GM12878 (cell line): ENCODE measurements around the gene AMDHD2. TPM values are rescaled to one million over a fixed set of nuclear protein-coding genes. Genes with fewer than 3 reads are reported as not detected.

Source experiments
- ATAC-seq: fragments of 200-7000 bp; cut with Tn5 transposase; 3 replicates; pipeline ENCODE4 v1.9.1; 2020; ENCODE audit warnings: mild to moderate bottlenecking, moderate library complexity
- BruUV-seq: library from RNA; stranded (reverse); fragments of 400-500 nt; replicated peaks from 2 replicates; lab custom pipeline; 2021; lab: Mats Ljungman, UMichigan
- CTCF ChIA-PET: fragments of 300-600 bp; sonication (Branson Sonifier 250); formaldehyde crosslinking; extraction: SDS; loops from one replicate; lab custom pipeline; 2021; ENCODE audit warnings: inconsistent platforms; lab: Yijun Ruan, JAX
- POLR2A ChIA-PET: fragments of 350-600 bp; formaldehyde crosslinking; extraction: SDS; loops from one replicate; lab custom pipeline; 2021; ENCODE audit warnings: inconsistent platforms; lab: Charles Lee
- RAD21 ChIA-PET: fragments of 300-600 bp; sonication (Branson Sonifier 250); formaldehyde crosslinking; loops from one replicate; lab custom pipeline; 2023; ENCODE audit warnings: antibody characterized with exemption; ENCODE audit not compliant: unreplicated experiment; lab: Charles Lee
- SMC1A ChIA-PET: fragments of 300-600 bp; sonication (Branson Sonifier 250); formaldehyde crosslinking; loops from one replicate; lab custom pipeline; 2023; ENCODE audit not compliant: unreplicated experiment, uncharacterized antibody; lab: Charles Lee
- DNase-seq: peaks from one replicate; pipeline ENCODE4 v3.0.0-alpha.2; 2011; ENCODE audit warnings: low read depth, low spot score
- FAIRE-seq: peaks from 3 replicates; lab custom pipeline; 2011; peaks lifted over from hg19 to GRCh38; lab: Jason Lieb, UNC
- H2AFZ ChIP-seq: 2 replicates; pipeline ENCODE4 v1.6.0; 2011; ENCODE audit warnings: low read depth, low read length, control low read depth; ENCODE audit not compliant: control insufficient read depth
- H3K27ac ChIP-seq: 2 replicates; pipeline ENCODE4 v1.5.1; 2011; ENCODE audit warnings: control low read depth; ENCODE audit not compliant: control insufficient read depth, insufficient read depth
- H3K27me3 ChIP-seq, 2 experiments: replicated peaks in 1 of 2; 2 replicates each; pipeline versions ENCODE4 v1.6.0 to v1.6.1; 2011; ENCODE audit warnings: low read length in 1 of 2; ENCODE audit not compliant: control insufficient read depth in 2 of 2, insufficient read depth in 2 of 2
- H3K36me3 ChIP-seq, 2 experiments: 2 replicates each; pipeline ENCODE4 v1.5.1; 2011; ENCODE audit warnings: low read length in 1 of 2; ENCODE audit not compliant: control insufficient read depth in 2 of 2, insufficient read depth in 2 of 2
- H3K4me1 ChIP-seq: 2 replicates; pipeline ENCODE4 v1.6.1; 2011; ENCODE audit warnings: mild to moderate bottlenecking, low read length, moderate library complexity, mixed read lengths; ENCODE audit not compliant: control insufficient read depth, insufficient read depth
- H3K4me2 ChIP-seq: 2 replicates; pipeline ENCODE4 v1.6.0; 2011; ENCODE audit warnings: control low read depth; ENCODE audit not compliant: control insufficient read depth, insufficient read depth
- H3K4me3 ChIP-seq: fragments of 200-600 bp; sonication (generic); 2 replicates; pipeline ENCODE4 v1.5.1; 2016
- H3K79me2 ChIP-seq: 2 replicates; pipeline ENCODE4 v1.6.0; 2011; ENCODE audit warnings: low read length; ENCODE audit not compliant: control insufficient read depth, insufficient read depth
- H3K9ac ChIP-seq: 2 replicates; pipeline ENCODE4 v1.8.0; 2011; ENCODE audit warnings: low read length, control low read depth, mixed read lengths; ENCODE audit not compliant: control insufficient read depth, insufficient read depth
- H3K9me3 ChIP-seq: replicated peaks from 3 replicates; pipeline ENCODE4 v1.5.1; 2011; ENCODE audit warnings: mild to moderate bottlenecking, low read length; ENCODE audit not compliant: control insufficient read depth, insufficient read depth
- H4K20me1 ChIP-seq: 2 replicates; pipeline ENCODE4 v1.6.0; 2011; ENCODE audit not compliant: control insufficient read depth, insufficient read depth
- BMI1 ChIP-seq: fragments of 450-650 bp; IDR thresholded peaks from 2 replicates; pipeline ENCODE4 v1.6.1; 2016; ENCODE audit warnings: mild to moderate bottlenecking, moderate library complexity, borderline replicate concordance
- CBX5 ChIP-seq: sonication (generic); IDR thresholded peaks from 2 replicates; pipeline ENCODE4 v1.6.1; 2016; ENCODE audit warnings: low read depth, moderate library complexity, mild to moderate bottlenecking, inconsistent platforms
- CEBPB ChIP-seq, 2 experiments: fragments of 150-350 bp in 1 of 2; IDR thresholded peaks; 2 replicates each; pipeline ENCODE4 v1.6.1; 2012 to 2014; ENCODE audit warnings: low read depth in 2 of 2, low read length in 2 of 2, borderline replicate concordance in 1 of 2, inconsistent platforms in 1 of 2
- HDGF ChIP-seq: fragments of 450-650 bp; IDR thresholded peaks from 2 replicates; pipeline ENCODE4 v1.6.1; 2016; ENCODE audit warnings: antibody characterized with exemption
- NR2C1 ChIP-seq: fragments of 450-650 bp; IDR thresholded peaks from 2 replicates; pipeline ENCODE4 v1.6.1; 2017; ENCODE audit warnings: antibody characterized with exemption, mild to moderate bottlenecking, moderate library complexity
- RFX5 ChIP-seq: IDR thresholded peaks from 2 replicates; pipeline ENCODE4 v1.6.1; 2011; ENCODE audit warnings: low read depth, low read length, improper control_type of control experiment
- WGBS: methylation state at CpG from one replicate; pipeline ENCODE4 v1.1.6; 2016; ENCODE audit warnings: low lambda C conversion rate; ENCODE audit not compliant: insufficient replicate concordance, insufficient coverage; ENCODE audit errors: missing lambda C conversion rate; 5-methylcytosine and 5-hydroxymethylcytosine counted together
- in situ Hi-C: fragments of 300-500 bp; cut with MboI; formaldehyde crosslinking; loops from 9 replicates; pipeline ENCODE4 v1.14.3; 2018; ENCODE audit warnings: mixed read lengths
- intact Hi-C: fragments of 100-400 bp; cut with micrococcal nuclease; formaldehyde crosslinking; loops from one replicate; pipeline ENCODE4 v1.14.2; 2022; ENCODE audit not compliant: unreplicated experiment
- polyA plus RNA-seq, 11 experiments: library from polyadenylated mRNA; depleted of rRNA in 4 of 11; unstranded in 6 of 11; stranded (reverse) in 5 of 11; fragments of >200 nt; fragmentation: Nextera tagmentation in 4 of 11; fragmentation: Illumina TruSeq in 1 of 11; extraction: Ambion mirVana in 4 of 11; extraction: Trizol in 1 of 11; gene quantifications; 1 replicate in 1 of 11; 2 replicates in 10 of 11; pipeline versions ENCODE4 v1.2.1 to v1.2.3, GENCODE V29; 2011 to 2016; ENCODE audit warnings: inconsistent platforms in 2 of 11, missing spikeins in 2 of 11, low read depth in 1 of 11
- total RNA-seq, 4 experiments: library from RNA; depleted of rRNA in 3 of 4; stranded (reverse); fragments of >200 nt in 3 of 4; fragmentation: Illumina TruSeq in 1 of 4; extraction: Trizol in 1 of 4; gene quantifications; 2 replicates each; pipeline versions ENCODE4 v1.2.1 to v1.2.3, GENCODE V29; 2013 to 2021
- TF ChIP-seq, protein P1 (sequence below): fragments of 450-650 bp; IDR thresholded peaks from 2 replicates; pipeline ENCODE4 v1.6.1; 2016; ENCODE audit warnings: mild to moderate bottlenecking, moderate library complexity, borderline replicate concordance
- TF ChIP-seq, protein P2 (sequence below): IDR thresholded peaks from 2 replicates; pipeline ENCODE4 v1.6.1; 2012; ENCODE audit warnings: improper control_type of control experiment, low read depth, low read length; ENCODE audit not compliant: insufficient replicate concordance

AMDHD2 gene
- total and polyA plus RNA-seq, 10 of the 15 experiments (the other 5 are each of a cell fraction or from before 2014, with no cell fraction given): 0.60 to 41.8 (median 24.3) TPM; not detected in 1

DNA sequence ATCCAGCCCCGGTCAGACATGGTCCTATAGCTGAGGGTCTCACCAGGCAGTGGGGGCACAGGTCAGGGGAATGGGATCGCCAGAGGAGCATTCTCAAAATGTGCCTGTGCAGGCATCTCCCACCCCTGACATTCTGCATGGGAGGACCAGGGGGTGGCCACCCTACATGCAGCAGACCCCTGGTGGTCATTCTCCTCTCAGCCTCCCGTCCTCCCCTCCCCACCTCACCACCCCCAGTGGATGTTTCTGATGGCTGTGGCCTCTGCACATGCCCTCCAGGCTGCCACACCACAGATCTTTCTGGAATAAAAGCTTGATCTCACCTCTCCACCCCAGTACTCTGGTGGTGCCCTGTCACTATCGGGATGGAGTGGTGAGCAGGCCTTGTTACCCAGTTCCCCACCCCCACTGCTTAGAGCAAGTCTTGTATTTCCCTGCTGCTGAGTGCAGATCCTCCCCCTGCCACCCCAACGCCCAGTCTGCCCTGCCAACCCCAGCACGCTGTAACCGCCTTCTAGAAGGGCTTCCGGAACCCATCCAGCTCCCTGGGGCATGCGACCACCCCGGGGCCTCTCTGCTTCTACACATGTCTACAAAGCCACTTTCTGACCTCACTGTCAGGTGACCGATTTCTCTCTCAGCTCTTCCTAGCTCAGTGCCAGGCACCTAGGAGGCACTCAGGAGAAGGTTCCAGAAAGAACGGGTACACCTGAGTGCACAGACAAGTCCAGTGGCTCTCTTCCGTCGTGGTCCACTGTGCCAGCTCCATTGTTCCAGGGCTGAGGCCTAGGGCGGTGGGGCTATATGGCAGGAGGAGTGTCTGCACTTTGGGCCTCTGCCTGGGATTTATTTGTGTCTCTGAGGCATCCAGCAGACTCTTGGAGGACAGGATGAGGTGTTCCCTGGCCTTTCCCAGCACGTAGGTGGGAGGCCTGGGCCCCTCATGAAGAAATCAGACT lies 36.0 kb upstream of the AMDHD2 start (continued):
- TF ChIP-seq, protein P1, sequence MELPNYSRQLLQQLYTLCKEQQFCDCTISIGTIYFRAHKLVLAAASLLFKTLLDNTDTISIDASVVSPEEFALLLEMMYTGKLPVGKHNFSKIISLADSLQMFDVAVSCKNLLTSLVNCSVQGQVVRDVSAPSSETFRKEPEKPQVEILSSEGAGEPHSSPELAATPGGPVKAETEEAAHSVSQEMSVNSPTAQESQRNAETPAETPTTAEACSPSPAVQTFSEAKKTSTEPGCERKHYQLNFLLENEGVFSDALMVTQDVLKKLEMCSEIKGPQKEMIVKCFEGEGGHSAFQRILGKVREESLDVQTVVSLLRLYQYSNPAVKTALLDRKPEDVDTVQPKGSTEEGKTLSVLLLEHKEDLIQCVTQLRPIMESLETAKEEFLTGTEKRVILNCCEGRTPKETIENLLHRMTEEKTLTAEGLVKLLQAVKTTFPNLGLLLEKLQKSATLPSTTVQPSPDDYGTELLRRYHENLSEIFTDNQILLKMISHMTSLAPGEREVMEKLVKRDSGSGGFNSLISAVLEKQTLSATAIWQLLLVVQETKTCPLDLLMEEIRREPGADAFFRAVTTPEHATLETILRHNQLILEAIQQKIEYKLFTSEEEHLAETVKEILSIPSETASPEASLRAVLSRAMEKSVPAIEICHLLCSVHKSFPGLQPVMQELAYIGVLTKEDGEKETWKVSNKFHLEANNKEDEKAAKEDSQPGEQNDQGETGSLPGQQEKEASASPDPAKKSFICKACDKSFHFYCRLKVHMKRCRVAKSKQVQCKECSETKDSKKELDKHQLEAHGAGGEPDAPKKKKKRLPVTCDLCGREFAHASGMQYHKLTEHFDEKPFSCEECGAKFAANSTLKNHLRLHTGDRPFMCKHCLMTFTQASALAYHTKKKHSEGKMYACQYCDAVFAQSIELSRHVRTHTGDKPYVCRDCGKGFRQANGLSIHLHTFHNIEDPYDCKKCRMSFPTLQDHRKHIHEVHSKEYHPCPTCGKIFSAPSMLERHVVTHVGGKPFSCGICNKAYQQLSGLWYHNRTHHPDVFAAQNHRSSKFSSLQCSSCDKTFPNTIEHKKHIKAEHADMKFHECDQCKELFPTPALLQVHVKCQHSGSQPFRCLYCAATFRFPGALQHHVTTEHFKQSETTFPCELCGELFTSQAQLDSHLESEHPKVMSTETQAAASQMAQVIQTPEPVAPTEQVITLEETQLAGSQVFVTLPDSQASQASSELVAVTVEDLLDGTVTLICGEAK: no peak

DNA sequence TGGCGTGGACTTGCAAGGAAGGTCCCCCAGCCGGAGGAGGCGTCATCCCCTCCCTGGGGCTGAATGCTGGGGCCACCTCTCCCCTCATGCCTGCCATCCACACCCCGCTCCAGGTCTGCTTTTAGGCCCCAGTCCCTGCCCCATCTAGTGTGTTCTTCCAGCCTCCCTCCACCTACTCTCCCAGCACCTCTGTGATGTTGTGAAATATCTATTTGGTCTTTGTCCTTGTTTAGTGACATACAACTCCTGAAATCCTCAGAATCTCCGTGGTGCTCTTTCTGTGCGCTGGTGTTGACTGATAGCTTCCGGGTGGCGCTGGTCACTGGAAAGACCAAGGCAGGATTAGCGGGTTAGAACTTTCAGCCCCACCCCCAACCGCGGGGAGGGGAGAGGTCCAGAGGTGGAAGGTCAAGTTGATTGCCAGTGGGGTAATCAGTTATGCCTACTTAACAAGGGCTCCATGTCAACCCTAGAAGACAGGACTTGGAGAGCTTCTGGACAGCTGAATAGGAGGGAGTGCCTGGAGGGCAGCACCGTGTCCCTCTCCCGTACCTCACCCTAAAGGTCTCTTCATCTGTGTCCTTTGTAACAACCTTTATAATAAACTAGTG lies 35.2 kb upstream of the AMDHD2 start:
- Histone ChIP-seq H4K20me1 (no peaks in the 10 kb centered on the region), H3K9ac (no peak overlapping the region), H3K4me3 (no peak overlapping the region), H2AFZ (no peak overlapping the region), H3K79me2 (no peaks in the 10 kb centered on the region), H3K4me2 (no peak overlapping the region), H3K27me3 (no peaks in the 10 kb centered on the region), H3K9me3 (no peaks in the 10 kb centered on the region), H3K36me3 (no peaks in the 10 kb centered on the region), H3K27ac (no peak overlapping the region), H3K4me1 (peaks cover 16% of the 10 kb centered on the region)
- ChIA-PET SMC1A (interaction anchor here (1.9 to 2.1 kb wide), 2 partner anchors 16 to 55 kb away, joined by 8 to 9 read pairs; partner anchors contain the start of gene CCNF), CTCF (interaction anchor here (1.5 to 4.1 kb wide), 3 partner anchors 10 to 54 kb away, joined by 5 to 39 read pairs (median 8); partner anchors contain the start of genes CCNF and TBC1D24), RAD21 (interaction anchor here (3.8 kb wide), 1 partner anchor 55 kb away, joined by 21 read pairs; the partner anchor contains the start of gene CCNF), POLR2A (interaction anchor here (0.7 to 3.4 kb wide), 4 partner anchors 10 to 55 kb away, joined by 3 to 10 read pairs (median 5); partner anchors contain the start of genes CCNF and TBC1D24)
- no TSS peak for BruUV-seq
- intact Hi-C loops: loop anchor here (5.0 kb wide), 1 partner anchor 143 kb away; the partner anchor contains the start of gene ABCA3
- ATAC-seq (no peak), DNase-seq (no peak), FAIRE-seq (no peak)
- in situ Hi-C loops: no loop called here
- WGBS: 91% methylated on average over 13 of the region's 13 CpGs
- TF ChIP-seq, protein P2, sequence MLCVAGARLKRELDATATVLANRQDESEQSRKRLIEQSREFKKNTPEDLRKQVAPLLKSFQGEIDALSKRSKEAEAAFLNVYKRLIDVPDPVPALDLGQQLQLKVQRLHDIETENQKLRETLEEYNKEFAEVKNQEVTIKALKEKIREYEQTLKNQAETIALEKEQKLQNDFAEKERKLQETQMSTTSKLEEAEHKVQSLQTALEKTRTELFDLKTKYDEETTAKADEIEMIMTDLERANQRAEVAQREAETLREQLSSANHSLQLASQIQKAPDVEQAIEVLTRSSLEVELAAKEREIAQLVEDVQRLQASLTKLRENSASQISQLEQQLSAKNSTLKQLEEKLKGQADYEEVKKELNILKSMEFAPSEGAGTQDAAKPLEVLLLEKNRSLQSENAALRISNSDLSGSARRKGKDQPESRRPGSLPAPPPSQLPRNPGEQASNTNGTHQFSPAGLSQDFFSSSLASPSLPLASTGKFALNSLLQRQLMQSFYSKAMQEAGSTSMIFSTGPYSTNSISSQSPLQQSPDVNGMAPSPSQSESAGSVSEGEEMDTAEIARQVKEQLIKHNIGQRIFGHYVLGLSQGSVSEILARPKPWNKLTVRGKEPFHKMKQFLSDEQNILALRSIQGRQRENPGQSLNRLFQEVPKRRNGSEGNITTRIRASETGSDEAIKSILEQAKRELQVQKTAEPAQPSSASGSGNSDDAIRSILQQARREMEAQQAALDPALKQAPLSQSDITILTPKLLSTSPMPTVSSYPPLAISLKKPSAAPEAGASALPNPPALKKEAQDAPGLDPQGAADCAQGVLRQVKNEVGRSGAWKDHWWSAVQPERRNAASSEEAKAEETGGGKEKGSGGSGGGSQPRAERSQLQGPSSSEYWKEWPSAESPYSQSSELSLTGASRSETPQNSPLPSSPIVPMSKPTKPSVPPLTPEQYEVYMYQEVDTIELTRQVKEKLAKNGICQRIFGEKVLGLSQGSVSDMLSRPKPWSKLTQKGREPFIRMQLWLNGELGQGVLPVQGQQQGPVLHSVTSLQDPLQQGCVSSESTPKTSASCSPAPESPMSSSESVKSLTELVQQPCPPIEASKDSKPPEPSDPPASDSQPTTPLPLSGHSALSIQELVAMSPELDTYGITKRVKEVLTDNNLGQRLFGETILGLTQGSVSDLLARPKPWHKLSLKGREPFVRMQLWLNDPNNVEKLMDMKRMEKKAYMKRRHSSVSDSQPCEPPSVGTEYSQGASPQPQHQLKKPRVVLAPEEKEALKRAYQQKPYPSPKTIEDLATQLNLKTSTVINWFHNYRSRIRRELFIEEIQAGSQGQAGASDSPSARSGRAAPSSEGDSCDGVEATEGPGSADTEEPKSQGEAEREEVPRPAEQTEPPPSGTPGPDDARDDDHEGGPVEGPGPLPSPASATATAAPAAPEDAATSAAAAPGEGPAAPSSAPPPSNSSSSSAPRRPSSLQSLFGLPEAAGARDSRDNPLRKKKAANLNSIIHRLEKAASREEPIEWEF: no peak
- TF ChIP-seq CBX5 (no peak), HDGF (no peak), CEBPB (IDR thresholded peaks at IDR 0.05; ENCODE audit: borderline replicate concordance in 1 of 2, low read depth in 2 of 2, low read length in 2 of 2) (no peak), NR2C1 (no peak), BMI1 (no peak), RFX5 (no peak)
